Transverse colon (tissue), 4 donors: ENCODE measurements around the gene CLIC5. TPM values are rescaled to one million over a fixed set of nuclear protein-coding genes. Genes with fewer than 3 reads are reported as not detected.

Source experiments
- DNase-seq: peaks from one replicate; pipeline ENCODE4 v3.0.0-alpha.2; 2019
- H3K27ac ChIP-seq, 4 donors: fragments of 200-600 bp; sonication (generic); 2 replicates each; pipeline ENCODE4 v1.5.1; 2016 to 2018; ENCODE audit warnings: inconsistent platforms in 4 of 4
- H3K27me3 ChIP-seq: fragments of 200-600 bp; sonication (generic); 2 replicates; pipeline ENCODE4 v1.5.1; 2017; ENCODE audit warnings: inconsistent platforms
- H3K36me3 ChIP-seq, 4 donors: fragments of 200-600 bp; sonication (generic); 2 replicates each; pipeline ENCODE4 v1.5.1; 2017 to 2019; ENCODE audit warnings: inconsistent platforms in 4 of 4
- H3K4me1 ChIP-seq, 4 donors: fragments of 200-600 bp; sonication (generic); 2 replicates each; pipeline ENCODE4 v1.5.1; 2017 to 2020; ENCODE audit warnings: inconsistent platforms in 4 of 4
- H3K4me3 ChIP-seq, 4 donors: fragments of 200-600 bp; sonication (generic); 1 replicate in 1 of 4; 2 replicates in 3 of 4; pipeline versions ENCODE4 v1.5.1 to v1.6.1; 2017 to 2019; ENCODE audit warnings: inconsistent platforms in 4 of 4
- H3K9me3 ChIP-seq, 2 donors: fragments of 200-600 bp; sonication (generic); 2 replicates each; pipeline ENCODE4 v1.5.1; 2017 to 2019; ENCODE audit warnings: inconsistent platforms in 2 of 2
- EP300 ChIP-seq: sonication (generic); formaldehyde crosslinking; IDR thresholded peaks from one replicate; pipeline ENCODE4 v1.6.1; 2017; ENCODE audit warnings: antibody characterized with exemption, low read depth
- POLR2A ChIP-seq: fragments of 450-650 bp; IDR thresholded peaks from one replicate; pipeline ENCODE4 v1.6.1; 2016; ENCODE audit warnings: antibody characterized with exemption, mild to moderate bottlenecking, moderate library complexity
- POLR2AphosphoS5 ChIP-seq, 3 donors: sonication (generic); formaldehyde crosslinking; IDR thresholded peaks; one replicate each; pipeline ENCODE4 v1.6.1; 2016; ENCODE audit warnings: antibody characterized with exemption in 3 of 3
- WGBS, 2 donors: methylation state at CpG; one replicate each; pipeline ENCODE4 v1.1.5; 2018; ENCODE audit warnings: low coverage in 1 of 2; 5-methylcytosine and 5-hydroxymethylcytosine counted together
- in situ Hi-C, 4 donors: fragments of 200-750 bp; cut with MboI; loops; one replicate each; pipeline versions ENCODE4 v1.15.0 to v1.15.1; 2017; ENCODE audit warnings: low sequenced_read_pairs in 3 of 4, low pct_ligation_motif_present in 1 of 4, low pct_unique_long_range_greater_than_20kb in 1 of 4
- intact Hi-C: fragments of 100-400 bp; cut with DNase I; formaldehyde crosslinking; loops from one replicate; pipeline ENCODE4 v1.15.1; 2023; ENCODE audit warnings: low total_unique reads
- total RNA-seq, 4 donors: library from RNA; depleted of rRNA; stranded (reverse); fragments of >200 nt; gene quantifications; one replicate each; pipeline ENCODE4 v1.1.0, GENCODE V29; 2016
- TF ChIP-seq, protein P1 (sequence below), 5 experiments: fragments of 200-600 bp in 3 of 5; fragments of 450-650 bp in 2 of 5; sonication (generic) in 3 of 5; IDR thresholded peaks; 1 replicate in 2 of 5; 2 replicates in 3 of 5; pipeline ENCODE4 v1.5.1; 2016 to 2017; ENCODE audit warnings: antibody characterized with exemption in 5 of 5, inconsistent platforms in 3 of 5, mild to moderate bottlenecking in 2 of 5, moderate library complexity in 1 of 5

The CLIC5 gene
- total RNA-seq, 4 donors from 2014 or later = 5.0 to 222 (median 149) TPM

DNA sequence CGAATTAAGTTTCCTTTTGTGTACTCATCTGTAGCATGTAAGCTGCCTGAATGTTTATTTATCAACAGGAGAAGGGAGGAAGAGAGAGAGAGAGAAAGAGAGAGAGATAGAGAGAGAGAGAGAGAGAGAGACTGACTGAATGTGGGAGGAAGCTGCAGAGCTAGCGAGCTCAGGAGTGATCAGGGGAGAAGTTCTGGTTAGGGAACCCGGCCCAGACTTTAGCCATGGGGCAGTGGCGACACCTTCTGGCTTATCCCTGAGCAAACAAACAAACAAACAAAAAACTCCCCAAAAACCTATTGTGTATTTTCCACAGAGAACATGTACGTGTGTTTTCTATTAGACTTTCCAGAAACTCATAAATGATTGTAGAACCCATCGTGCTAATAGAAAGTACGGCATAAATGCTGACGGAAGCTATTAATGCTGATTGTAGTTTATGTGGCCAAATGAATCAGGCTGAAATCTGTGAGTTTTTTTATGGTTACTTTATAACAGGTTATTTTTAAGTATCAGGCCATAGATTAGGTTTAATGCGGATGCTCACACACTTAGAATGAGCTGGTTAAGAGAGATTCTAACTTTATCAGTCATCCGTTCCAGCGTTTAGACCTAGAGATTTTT, 92.8 kb downstream of the CLIC5 start:
- DNase-seq = peak; percentile 61
- Histone ChIP-seq H3K4me1 (peaks cover 0 to 8% (median 0%) of the 10 kb centered on the region in 4 donors), H3K27me3 (no peaks in the 10 kb centered on the region), H3K9me3 (no peaks in the 10 kb centered on the region), H3K36me3 (no peaks in the 10 kb centered on the region), H3K27ac (no peak overlapping the region), H3K4me3 (no peak overlapping the region)
- TF ChIP-seq, protein P1, sequence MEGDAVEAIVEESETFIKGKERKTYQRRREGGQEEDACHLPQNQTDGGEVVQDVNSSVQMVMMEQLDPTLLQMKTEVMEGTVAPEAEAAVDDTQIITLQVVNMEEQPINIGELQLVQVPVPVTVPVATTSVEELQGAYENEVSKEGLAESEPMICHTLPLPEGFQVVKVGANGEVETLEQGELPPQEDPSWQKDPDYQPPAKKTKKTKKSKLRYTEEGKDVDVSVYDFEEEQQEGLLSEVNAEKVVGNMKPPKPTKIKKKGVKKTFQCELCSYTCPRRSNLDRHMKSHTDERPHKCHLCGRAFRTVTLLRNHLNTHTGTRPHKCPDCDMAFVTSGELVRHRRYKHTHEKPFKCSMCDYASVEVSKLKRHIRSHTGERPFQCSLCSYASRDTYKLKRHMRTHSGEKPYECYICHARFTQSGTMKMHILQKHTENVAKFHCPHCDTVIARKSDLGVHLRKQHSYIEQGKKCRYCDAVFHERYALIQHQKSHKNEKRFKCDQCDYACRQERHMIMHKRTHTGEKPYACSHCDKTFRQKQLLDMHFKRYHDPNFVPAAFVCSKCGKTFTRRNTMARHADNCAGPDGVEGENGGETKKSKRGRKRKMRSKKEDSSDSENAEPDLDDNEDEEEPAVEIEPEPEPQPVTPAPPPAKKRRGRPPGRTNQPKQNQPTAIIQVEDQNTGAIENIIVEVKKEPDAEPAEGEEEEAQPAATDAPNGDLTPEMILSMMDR (IDR thresholded peaks at IDR 0.05) = peak; percentile 38 to 57 (median 49)
- no peak for TF ChIP-seq POLR2A
- intact Hi-C loops (no loop called here), in situ Hi-C loops (loop anchor here (25.0 kb wide), 3 partner anchors 1261 to 1436 kb away; no protein-coding TSS in a partner anchor)
- 36 to 55% methylated on average over 9 to 11 of the region's 11 CpGs for WGBS, 2 donors

DNA sequence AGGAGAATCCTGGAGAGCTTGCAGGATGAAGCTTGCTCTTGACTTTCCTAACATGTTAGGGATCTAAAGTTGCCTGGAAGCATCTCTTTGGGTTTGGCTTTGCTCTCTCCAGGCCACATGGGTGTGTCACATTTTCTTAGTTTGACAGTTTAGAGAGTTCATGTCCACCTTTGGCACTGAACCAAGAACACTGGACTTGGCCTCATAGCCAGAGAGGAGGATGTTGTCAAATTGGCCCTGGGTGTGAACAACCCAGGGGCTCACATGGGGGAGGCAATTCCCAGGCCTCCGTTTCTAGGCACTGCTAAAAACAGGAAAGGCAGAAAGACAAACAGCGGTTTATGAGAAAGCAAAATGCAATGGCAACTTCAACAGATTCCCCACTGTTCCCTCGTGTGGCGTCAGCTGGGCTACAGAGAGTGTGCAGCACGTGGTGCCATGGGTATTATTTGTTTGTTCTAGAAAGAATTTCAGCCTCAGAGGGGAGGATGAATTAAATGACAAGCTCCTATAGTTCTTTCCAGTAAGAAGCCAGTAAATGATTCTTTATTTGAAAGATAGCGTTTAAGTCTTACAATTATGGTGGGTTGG, 93.9 kb downstream of the CLIC5 start:
- WGBS, 2 donors = 70 to 83% methylated on average over 1 to 6 of the region's 6 CpGs
- Histone ChIP-seq H3K27me3 (no peaks in the 10 kb centered on the region), H3K27ac (no peak overlapping the region), H3K9me3 (no peaks in the 10 kb centered on the region), H3K36me3 (no peaks in the 10 kb centered on the region), H3K4me1 (peaks cover 0 to 8% (median 0%) of the 10 kb centered on the region in 4 donors), H3K4me3 (no peak overlapping the region)
- DNase-seq = no peak
- in situ Hi-C loops = loop anchor here (25.0 kb wide), 3 partner anchors 1259 to 1434 kb away; no protein-coding TSS in a partner anchor
- intact Hi-C loops = no loop called here
- TF ChIP-seq EP300 (no peak), POLR2AphosphoS5 (IDR thresholded peaks at IDR 0.05) (no peak), POLR2A (no peak)
- TF ChIP-seq, protein P1 (IDR thresholded peaks at IDR 0.05) = no peak

DNA sequence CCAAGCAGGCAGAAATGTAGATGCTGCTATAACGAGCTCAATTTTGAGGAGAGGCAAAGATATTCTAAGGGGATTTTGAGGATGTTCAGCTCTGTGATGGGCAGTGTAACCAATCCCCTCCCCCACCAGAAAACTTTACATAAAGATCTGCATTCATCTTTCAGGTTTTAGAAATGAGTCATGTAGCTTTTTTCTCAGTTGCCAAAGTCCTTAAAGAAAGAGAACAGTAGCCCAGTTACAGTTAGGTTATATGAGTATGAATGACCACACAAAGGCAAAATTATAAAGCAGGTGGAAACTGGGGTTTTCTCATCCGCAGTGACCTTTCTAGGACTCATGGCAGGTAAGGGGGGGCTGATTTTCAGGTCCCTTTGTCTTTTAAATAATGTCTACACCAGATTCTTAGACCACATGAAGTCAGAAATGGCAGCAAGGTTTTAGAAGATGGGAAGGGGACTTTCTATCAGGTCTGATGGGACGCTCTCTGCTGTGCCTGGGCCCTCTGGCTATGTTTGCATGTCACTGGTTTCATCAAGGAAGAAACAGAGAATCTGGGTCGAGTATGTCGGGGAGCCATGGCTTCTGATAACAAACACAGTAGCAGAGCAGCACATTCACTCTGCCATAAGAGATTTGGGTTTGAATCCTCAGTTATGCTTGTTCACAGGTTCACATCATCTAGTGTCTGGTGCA, 94.7 kb downstream of the CLIC5 start:
- no peak overlapping the region for H3K4me3 ChIP-seq
- no peak overlapping the region for H3K27ac ChIP-seq
- H3K4me1 ChIP-seq = peaks cover 0 to 8% (median 0%) of the 10 kb centered on the region in 4 donors
- intact Hi-C loops = no loop called here
- 69 to 75% methylated on average over 5 of the region's 5 CpGs for WGBS, 2 donors
- H3K36me3 ChIP-seq = no peaks in the 10 kb centered on the region
- H3K27me3 ChIP-seq = no peaks in the 10 kb centered on the region
- TF ChIP-seq, protein P1 (IDR thresholded peaks at IDR 0.05) = no peak
- no peak for TF ChIP-seq EP300
- no peak for TF ChIP-seq POLR2AphosphoS5 (IDR thresholded peaks at IDR 0.05)
- no peak for TF ChIP-seq POLR2A
- DNase-seq = no peak
- H3K9me3 ChIP-seq = no peaks in the 10 kb centered on the region
- in situ Hi-C loops = loop anchor here (25.0 kb wide), 3 partner anchors 1259 to 1434 kb away; no protein-coding TSS in a partner anchor

GRCh38 chr6:45917439-45917838, 98.2 kb downstream of the CLIC5 start:
- Histone ChIP-seq H3K36me3 (peaks cover 0 to under 1% (median 0%) of the 10 kb centered on the region in 4 donors), H3K9me3 (no peaks in the 10 kb centered on the region), H3K27me3 (no peaks in the 10 kb centered on the region), H3K27ac (no peak overlapping the region), H3K4me1 (peaks cover 0 to 3% (median 0%) of the 10 kb centered on the region in 4 donors), H3K4me3 (no peak overlapping the region)
- WGBS, 2 donors = 88 to 99% methylated on average over 2 of the region's 2 CpGs
- in situ Hi-C loops (loop anchor here (25.0 kb wide), 3 partner anchors 1255 to 1430 kb away; no protein-coding TSS in a partner anchor), intact Hi-C loops (no loop called here)
- TF ChIP-seq POLR2A = no peak
- TF ChIP-seq, protein P1 (IDR thresholded peaks at IDR 0.05) = no peak
- no peak for TF ChIP-seq EP300
- TF ChIP-seq POLR2AphosphoS5 (IDR thresholded peaks at IDR 0.05) = no peak
- no peak for DNase-seq
